Stomach (tissue), 9 donors: ENCODE results near the gene IQCB1. TPM values are rescaled to one million over a fixed set of nuclear protein-coding genes. Genes with fewer than 3 reads are reported as not detected.
"Not testable (repeated sequence)": the region's sequence is repeated elsewhere in the genome, so short reads cannot be mapped to it uniquely, and the experiment has no call there.

Experiments
- DNase-seq, 2 donors: peaks; one replicate each; pipeline versions ENCODE4 v3.0.0 to v3.0.0-alpha.2; 2013 to 2019
- H3K27ac ChIP-seq, 5 donors: fragments of 200-600 bp in 4 of 5; sonication (generic) in 4 of 5; one replicate each; pipeline ENCODE4 v1.5.1; 2013 to 2019; ENCODE audit warnings: mild to moderate bottlenecking in 1 of 5, moderate library complexity in 1 of 5
- H3K27me3 ChIP-seq, 3 donors: fragments of 200-600 bp; sonication (generic); one replicate each; pipeline ENCODE4 v1.5.1; 2017 to 2019; ENCODE audit warnings: mixed run types in 1 of 3
- H3K36me3 ChIP-seq, 4 donors: fragments of 200-600 bp; sonication (generic); 1 replicate in 3 of 4; 2 replicates in 1 of 4; pipeline ENCODE4 v1.5.1; 2016 to 2019
- H3K4me1 ChIP-seq, 4 donors: fragments of 200-600 bp; sonication (generic); one replicate each; pipeline ENCODE4 v1.5.1; 2016 to 2019
- H3K4me3 ChIP-seq, 4 donors: fragments of 200-600 bp; sonication (generic) in 3 of 4; one replicate each; pipeline ENCODE4 v1.5.1; 2016 to 2019; ENCODE audit warnings: mild to moderate bottlenecking in 1 of 4
- H3K9me3 ChIP-seq, 4 donors: fragments of 200-600 bp; sonication (generic); one replicate each; pipeline ENCODE4 v1.5.1; 2016 to 2019
- EP300 ChIP-seq: sonication (generic); formaldehyde crosslinking; IDR thresholded peaks from one replicate; pipeline ENCODE4 v1.6.1; 2017; ENCODE audit warnings: antibody characterized with exemption
- POLR2A ChIP-seq, 4 donors: fragments of 450-650 bp; IDR thresholded peaks; one replicate each; pipeline ENCODE4 v1.6.1; 2016; ENCODE audit warnings: antibody characterized with exemption in 4 of 4, control low read depth in 2 of 4, mild to moderate bottlenecking in 1 of 4, moderate library complexity in 1 of 4
- POLR2AphosphoS5 ChIP-seq, 3 donors: sonication (generic); formaldehyde crosslinking; IDR thresholded peaks; one replicate each; pipeline ENCODE4 v1.6.1; 2016; ENCODE audit warnings: antibody characterized with exemption in 3 of 3
- WGBS, 5 donors: extraction: QIAGEN DNeasy Blood & Tissue Kit in 3 of 5; methylation state at CpG; one replicate each; pipeline versions ENCODE4 v1.1.5 to v1.1.7; 2013 to 2018; 5-methylcytosine and 5-hydroxymethylcytosine counted together
- intact Hi-C: fragments of 100-400 bp; cut with DNase I; formaldehyde crosslinking; loops from one replicate; pipeline ENCODE4 v1.15.1; 2023; ENCODE audit warnings: low total_unique reads
- polyA plus RNA-seq, 3 donors: library from polyadenylated mRNA; stranded (reverse); fragments of 200-250 nt; gene quantifications; one replicate each; pipeline ENCODE4 v1.2.3, GENCODE V29; 2013
- total RNA-seq, 5 donors: library from RNA; depleted of rRNA; stranded (reverse); fragments of >200 nt; gene quantifications; one replicate each; pipeline versions ENCODE4 v1.1.0 to v1.2.3, GENCODE V29; 2014 to 2016
- TF ChIP-seq, protein P1 (sequence below), 7 experiments: fragments of 450-650 bp in 4 of 7; fragments of 200-600 bp in 3 of 7; sonication (generic) in 3 of 7; IDR thresholded peaks; one replicate each; pipeline ENCODE4 v1.5.1; 2016 to 2019; ENCODE audit warnings: antibody characterized with exemption in 7 of 7, control low read depth in 2 of 7, mild to moderate bottlenecking in 1 of 7
- donor health status: healthy with polysubstance abuse.
- donor health status: Bipolar disorder and iron deficiency.
- donor health status: healthy.

The IQCB1 gene
- total and polyA plus RNA-seq, 8 donors, result 1.8 to 40.6 (median 8.8) TPM

DNA sequence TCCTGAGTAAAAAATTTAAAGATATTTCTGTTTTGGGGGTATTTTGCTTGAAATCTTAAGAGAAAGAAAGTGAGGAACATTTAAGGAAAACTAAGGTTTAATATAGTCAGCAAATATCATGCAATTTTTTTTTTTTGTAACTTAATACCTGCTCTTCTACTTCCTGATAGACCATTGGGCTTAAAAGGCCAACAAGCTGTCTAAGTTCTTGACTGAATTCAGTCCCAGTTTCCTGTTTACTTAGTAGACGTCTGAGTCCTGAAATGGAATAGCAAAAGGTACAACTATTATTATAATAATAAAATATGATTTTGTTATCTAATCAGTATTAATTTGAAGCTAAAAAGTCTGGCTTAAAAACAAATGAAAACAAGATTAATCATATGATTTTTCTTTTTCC, 37.9 kb downstream of the IQCB1 start:
- intact Hi-C loops, result no loop called here
- Histone ChIP-seq H3K36me3 (peaks cover 0 to 36% (median 32%) of the 10 kb centered on the region in 4 donors), H3K4me1 (no peaks in the 10 kb centered on the region), H3K27me3 (no peaks in the 10 kb centered on the region), H3K4me3 (no peak overlapping the region), H3K27ac (no peak overlapping the region), H3K9me3 (no peaks in the 10 kb centered on the region)
- 11 to 30% (median 23%) methylated on average over 1 of the region's 1 CpG for WGBS, 5 donors
- peak in 1 of 2 donors; percentile 5 for DNase-seq
- TF ChIP-seq EP300, result no peak
- TF ChIP-seq POLR2A (IDR thresholded peaks at IDR 0.05), result no peak
- TF ChIP-seq, protein P1, sequence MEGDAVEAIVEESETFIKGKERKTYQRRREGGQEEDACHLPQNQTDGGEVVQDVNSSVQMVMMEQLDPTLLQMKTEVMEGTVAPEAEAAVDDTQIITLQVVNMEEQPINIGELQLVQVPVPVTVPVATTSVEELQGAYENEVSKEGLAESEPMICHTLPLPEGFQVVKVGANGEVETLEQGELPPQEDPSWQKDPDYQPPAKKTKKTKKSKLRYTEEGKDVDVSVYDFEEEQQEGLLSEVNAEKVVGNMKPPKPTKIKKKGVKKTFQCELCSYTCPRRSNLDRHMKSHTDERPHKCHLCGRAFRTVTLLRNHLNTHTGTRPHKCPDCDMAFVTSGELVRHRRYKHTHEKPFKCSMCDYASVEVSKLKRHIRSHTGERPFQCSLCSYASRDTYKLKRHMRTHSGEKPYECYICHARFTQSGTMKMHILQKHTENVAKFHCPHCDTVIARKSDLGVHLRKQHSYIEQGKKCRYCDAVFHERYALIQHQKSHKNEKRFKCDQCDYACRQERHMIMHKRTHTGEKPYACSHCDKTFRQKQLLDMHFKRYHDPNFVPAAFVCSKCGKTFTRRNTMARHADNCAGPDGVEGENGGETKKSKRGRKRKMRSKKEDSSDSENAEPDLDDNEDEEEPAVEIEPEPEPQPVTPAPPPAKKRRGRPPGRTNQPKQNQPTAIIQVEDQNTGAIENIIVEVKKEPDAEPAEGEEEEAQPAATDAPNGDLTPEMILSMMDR (IDR thresholded peaks at IDR 0.05), result no peak
- TF ChIP-seq POLR2AphosphoS5 (IDR thresholded peaks at IDR 0.05), result no peak

DNA sequence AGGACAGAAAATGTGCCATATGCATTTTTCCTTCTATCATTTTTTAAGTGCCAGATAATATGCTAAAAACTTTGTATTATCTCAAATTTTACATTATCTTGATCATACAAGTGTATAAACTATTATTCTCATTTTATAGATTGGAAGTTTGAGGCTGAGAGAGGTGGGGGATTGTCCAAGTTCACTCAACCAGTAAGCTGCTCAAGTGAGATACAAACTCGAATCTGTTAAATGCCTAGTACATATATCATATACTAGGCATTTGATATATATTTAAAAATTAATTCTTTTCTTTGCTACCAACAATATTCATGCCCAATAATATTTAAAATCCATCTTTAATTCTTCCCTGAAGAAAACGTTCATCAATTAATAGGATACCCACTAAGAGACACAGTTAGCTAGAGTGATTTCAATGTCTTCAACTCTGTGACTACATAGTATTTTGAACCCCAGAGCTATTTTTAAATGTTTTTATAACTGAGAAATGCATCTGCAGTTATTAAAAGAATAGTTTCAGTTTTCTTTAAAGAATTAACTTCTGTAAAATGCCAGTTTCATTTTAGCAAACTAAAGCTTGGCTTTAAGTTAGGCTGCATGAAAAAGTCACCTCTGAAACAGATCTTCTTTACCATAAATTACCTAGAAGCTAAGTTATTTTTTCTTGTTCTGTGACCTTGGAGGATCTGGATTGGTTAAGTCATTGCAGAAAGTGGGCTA, 40.4 kb downstream of the IQCB1 start:
- Histone ChIP-seq H3K36me3 (peaks cover 3 to 47% (median 45%) of the 10 kb centered on the region in 4 donors), H3K27me3 (no peaks in the 10 kb centered on the region), H3K27ac (no peak overlapping the region), H3K9me3 (no peaks in the 10 kb centered on the region), H3K4me3 (no peak overlapping the region), H3K4me1 (no peaks in the 10 kb centered on the region)
- intact Hi-C loops, result no loop called here
- no peak for DNase-seq
- 90 to 95% (median 94%) methylated on average over 2 of the region's 2 CpGs for WGBS, 5 donors
- no peak for TF ChIP-seq POLR2A (IDR thresholded peaks at IDR 0.05)
- no peak for TF ChIP-seq POLR2AphosphoS5 (IDR thresholded peaks at IDR 0.05)
- TF ChIP-seq, protein P1 (IDR thresholded peaks at IDR 0.05), result no peak
- TF ChIP-seq EP300, result no peak

DNA sequence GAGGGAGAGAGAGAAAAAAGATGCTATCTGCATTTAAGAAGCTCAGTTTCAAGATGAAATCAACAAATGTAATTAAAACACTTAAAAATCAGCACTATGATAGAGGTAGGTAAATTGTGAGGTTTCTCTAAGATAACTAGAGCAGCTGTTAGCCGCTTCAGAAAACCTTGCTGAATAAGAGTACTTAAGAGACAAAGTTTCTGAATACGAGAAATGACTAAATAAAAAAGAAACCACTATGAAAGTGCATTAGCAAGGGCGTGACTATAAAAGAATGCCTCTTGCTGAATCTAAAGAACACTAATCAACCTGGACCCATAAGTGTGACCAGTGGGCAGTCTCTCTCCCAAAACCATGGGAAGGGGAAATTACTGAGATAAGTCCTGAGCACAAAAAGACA, 41.8 kb downstream of the IQCB1 start:
- Histone ChIP-seq H3K9me3 (no peaks in the 10 kb centered on the region), H3K4me1 (no peaks in the 10 kb centered on the region), H3K27ac (peak overlapping the region in 1 of 5 donors; percentile 11), H3K36me3 (peaks cover 8 to 55% (median 51%) of the 10 kb centered on the region in 4 donors), H3K27me3 (no peaks in the 10 kb centered on the region), H3K4me3 (no peak overlapping the region)
- no peak for DNase-seq
- intact Hi-C loops, result no loop called here
- TF ChIP-seq, protein P1 (IDR thresholded peaks at IDR 0.05), result no peak
- no peak for TF ChIP-seq POLR2AphosphoS5 (IDR thresholded peaks at IDR 0.05)
- no peak for TF ChIP-seq POLR2A (IDR thresholded peaks at IDR 0.05)
- no peak for TF ChIP-seq EP300
- 94 to 98% (median 98%) methylated on average over 3 of the region's 3 CpGs for WGBS, 5 donors

DNA sequence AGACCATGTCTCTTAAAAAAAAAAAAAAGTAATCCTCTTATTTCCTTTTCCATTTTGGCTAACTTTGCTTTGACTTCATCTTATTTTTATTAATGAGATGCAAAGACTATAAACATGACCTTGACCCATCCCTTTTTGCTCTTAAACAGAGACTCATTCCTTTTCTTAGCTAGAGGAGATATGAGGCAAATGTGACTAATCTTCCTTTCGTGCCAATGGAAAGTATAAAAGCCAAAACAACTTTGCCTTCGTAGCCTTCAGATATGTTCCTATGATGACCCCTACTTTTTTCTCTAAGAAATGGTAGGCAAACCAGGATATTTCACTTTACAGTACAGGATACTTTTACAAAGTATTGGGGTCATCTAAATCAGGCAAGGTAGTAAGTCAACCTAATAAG, 48.4 kb downstream of the IQCB1 start:
- peaks cover 8 to 75% (median 74%) of the 10 kb centered on the region in 4 donors for H3K36me3 ChIP-seq
- no peak overlapping the region for H3K27ac ChIP-seq
- WGBS, 5 donors, result 66 to 85% (median 84%) methylated on average over 2 of the region's 2 CpGs
- no peaks in the 10 kb centered on the region for H3K4me1 ChIP-seq
- TF ChIP-seq POLR2A (IDR thresholded peaks at IDR 0.05) (no peak), EP300 (no peak), POLR2AphosphoS5 (IDR thresholded peaks at IDR 0.05) (no peak)
- TF ChIP-seq, protein P1 (IDR thresholded peaks at IDR 0.05), result no peak
- H3K27me3 ChIP-seq, result no peaks in the 10 kb centered on the region
- no peak overlapping the region for H3K4me3 ChIP-seq
- DNase-seq, result no peak
- intact Hi-C loops, result no loop called here
- H3K9me3 ChIP-seq, result no peaks in the 10 kb centered on the region

DNA sequence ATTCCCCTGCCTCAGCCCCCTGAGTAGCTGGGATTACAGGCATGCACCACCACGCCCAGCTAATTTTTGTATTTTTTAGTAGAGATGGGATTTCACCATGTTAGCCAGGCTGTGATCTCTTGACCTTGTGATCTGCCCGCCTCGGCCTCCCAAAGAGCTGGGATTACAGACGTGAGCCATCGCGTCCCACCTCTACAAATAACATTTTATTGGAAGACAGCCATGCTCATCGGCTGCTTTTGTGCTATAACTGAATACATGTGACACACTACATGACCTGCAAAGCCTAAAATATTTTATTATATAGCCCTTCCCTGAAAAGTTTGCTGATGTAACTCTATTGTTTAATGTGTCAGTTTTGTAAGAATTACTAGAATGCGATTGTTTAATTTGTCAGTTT, 52.1 kb downstream of the IQCB1 start:
- 82 to 91% (median 90%) methylated on average over 8 of the region's 8 CpGs for WGBS, 5 donors
- H3K36me3 ChIP-seq, result peaks cover 3 to 86% (median 82%) of the 10 kb centered on the region in 4 donors
- intact Hi-C loops, H3K4me3 ChIP-seq, DNase-seq, H3K27me3 ChIP-seq, H3K9me3 ChIP-seq, H3K27ac ChIP-seq, H3K4me1 ChIP-seq: not testable (repeated sequence)
